SK-N-SH (cell line): Measurements from ENCODE around the gene AQP1. TPM values are rescaled to one million over a fixed set of nuclear protein-coding genes. Genes with fewer than 3 reads are reported as not detected.

Source experiments
- CTCF ChIA-PET: fragments of 300-600, 350-600 bp; formaldehyde crosslinking; extraction: SDS; loops from one replicate; lab custom pipeline; 2021; lab: Yijun Ruan, JAX
- POLR2A ChIA-PET: fragments of 350-600 bp; sonication (Branson Sonifier 250); formaldehyde crosslinking; extraction: SDS; loops from one replicate; lab custom pipeline; 2020; ENCODE audit warnings: antibody characterized with exemption, inconsistent platforms; lab: Yijun Ruan, JAX
- DNase-seq: peaks from one replicate; pipeline ENCODE4 v3.0.0; 2012
- H2AFZ ChIP-seq: fragments of 200-600 bp; sonication (generic); 2 replicates; pipeline ENCODE4 v1.8.1; 2016; ENCODE audit warnings: antibody characterized with exemption, mild to moderate bottlenecking, low read depth
- H3F3A ChIP-seq: fragments of 200-600 bp; sonication (generic); replicated peaks from 2 replicates; pipeline ENCODE3; 2016; ENCODE audit warnings: antibody characterized with exemption, mild to moderate bottlenecking; ENCODE audit not compliant: insufficient read depth
- H3K27ac ChIP-seq, 2 experiments: fragments of 200-500 bp in 1 of 2; fragments of 200-600 bp in 1 of 2; sonication (Bioruptor generic) in 1 of 2; sonication (generic), shearing (Covaris generic) in 1 of 2; 2 replicates each; pipeline versions ENCODE4 v1.5.1 to v1.6.1; 2014 to 2016; ENCODE audit warnings: low read depth in 2 of 2, inconsistent platforms in 1 of 2, low read length in 1 of 2, mild to moderate bottlenecking in 1 of 2, mixed read lengths in 1 of 2
- H3K27me3 ChIP-seq: fragments of 200-600 bp; sonication (generic), shearing (Covaris generic); 2 replicates; pipeline ENCODE4 v1.6.1; 2016; ENCODE audit warnings: mixed run types; ENCODE audit not compliant: insufficient read depth
- H3K36me3 ChIP-seq, 2 experiments: fragments of 200-500 bp in 1 of 2; fragments of 200-600 bp in 1 of 2; sonication (Bioruptor generic) in 1 of 2; sonication (generic) in 1 of 2; replicated peaks in 1 of 2; 2 replicates each; pipeline versions ENCODE3 to v1.5.1; 2014 to 2016; ENCODE audit warnings: low read length in 1 of 2, mild to moderate bottlenecking in 1 of 2; ENCODE audit not compliant: insufficient read depth in 2 of 2, control insufficient read depth in 1 of 2
- H3K4me1 ChIP-seq, 2 experiments: fragments of 200-500 bp in 1 of 2; fragments of 200-600 bp in 1 of 2; sonication (Bioruptor generic) in 1 of 2; sonication (generic), shearing (Covaris generic) in 1 of 2; 2 replicates each; pipeline versions ENCODE4 v1.5.1 to v1.6.1; 2014 to 2016; ENCODE audit warnings: low read depth in 1 of 2, low read length in 1 of 2, mixed run types in 1 of 2; ENCODE audit not compliant: insufficient read depth in 2 of 2, control insufficient read depth in 1 of 2
- H3K4me2 ChIP-seq: fragments of 200-600 bp; sonication (generic), shearing (Covaris generic); 2 replicates; pipeline ENCODE4 v1.6.1; 2017; ENCODE audit warnings: mixed run types
- H3K4me3 ChIP-seq, 2 experiments: fragments of 200-500 bp in 1 of 2; fragments of 200-600 bp in 1 of 2; sonication (Bioruptor generic) in 1 of 2; sonication (generic), shearing (Covaris generic) in 1 of 2; 2 replicates each; pipeline versions ENCODE4 v1.5.1 to v1.8.1; 2014 to 2016; ENCODE audit warnings: low read depth in 2 of 2, inconsistent platforms in 1 of 2, low read length in 1 of 2, mild to moderate bottlenecking in 1 of 2, mixed read lengths in 1 of 2, moderate library complexity in 1 of 2
- H3K79me2 ChIP-seq: fragments of 200-600 bp; sonication (generic); 2 replicates; pipeline ENCODE4 v1.8.1; 2017; ENCODE audit warnings: mild to moderate bottlenecking; ENCODE audit not compliant: insufficient read depth
- H3K9ac ChIP-seq: fragments of 200-600 bp; sonication (generic); 2 replicates; pipeline ENCODE4 v1.6.1; 2017; ENCODE audit warnings: mixed run types
- H3K9me2 ChIP-seq: fragments of 200-600 bp; sonication (generic); 2 replicates; pipeline ENCODE4 v1.6.1; 2017; ENCODE audit warnings: mixed run types
- H3K9me3 ChIP-seq: fragments of 200-600 bp; sonication (generic); 2 replicates; pipeline ENCODE4 v1.6.1; 2017; ENCODE audit warnings: mixed run types, mild to moderate bottlenecking, moderate library complexity
- H4K20me1 ChIP-seq: fragments of 200-600 bp; sonication (generic); 2 replicates; pipeline ENCODE4 v1.6.1; 2017; ENCODE audit warnings: mild to moderate bottlenecking, mixed run types; ENCODE audit not compliant: insufficient read depth
- CHD2 ChIP-seq: fragments of 150-350 bp; IDR thresholded peaks from 2 replicates; pipeline ENCODE4 v1.6.1; 2018; ENCODE audit warnings: low read length; ENCODE audit not compliant: partially characterized antibody
- CTCF ChIP-seq: fragments of 200-600 bp; sonication (generic); IDR thresholded peaks from 2 replicates; pipeline ENCODE4 v1.6.1; 2017; ENCODE audit warnings: antibody characterized with exemption, mild to moderate bottlenecking, moderate library complexity
- EP300 ChIP-seq, 2 experiments: IDR thresholded peaks; 2 replicates each; pipeline versions ENCODE4 v1.4.0 to v1.6.1; 2012; ENCODE audit warnings: borderline replicate concordance in 1 of 2, low read depth in 1 of 2, low read length in 1 of 2
- EZH2phosphoT487 ChIP-seq: fragments of 200-600 bp; sonication (generic); IDR thresholded peaks from 2 replicates; pipeline ENCODE4 v1.6.1; 2017; ENCODE audit warnings: low read depth, mixed run types, mild to moderate bottlenecking, antibody characterized with exemption, moderate library complexity, borderline replicate concordance
- FOXJ3 ChIP-seq: sonication (generic); formaldehyde crosslinking; IDR thresholded peaks from 2 replicates; pipeline ENCODE4 v1.5.1; 2020; ENCODE audit warnings: mild to moderate bottlenecking, missing genetic modification reagents
- FOXM1 ChIP-seq: IDR thresholded peaks from 2 replicates; pipeline ENCODE4 v1.4.0; 2012; ENCODE audit warnings: low read depth, mild to moderate bottlenecking
- GABPA ChIP-seq: IDR thresholded peaks from 2 replicates; pipeline ENCODE4 v1.4.0; 2012; ENCODE audit warnings: low read depth, mild to moderate bottlenecking
- MEF2A ChIP-seq: IDR thresholded peaks from 2 replicates; pipeline ENCODE4 v1.4.0; 2012; ENCODE audit warnings: low read depth, borderline replicate concordance
- PBX3 ChIP-seq: IDR thresholded peaks from 2 replicates; pipeline ENCODE4; 2012
- RAD21 ChIP-seq: IDR thresholded peaks from 2 replicates; pipeline ENCODE4 v1.6.1; 2012; ENCODE audit warnings: mild to moderate bottlenecking, low read length
- RCOR1 ChIP-seq: fragments of 150-350 bp; IDR thresholded peaks from 2 replicates; pipeline ENCODE4 v1.6.1; 2017; ENCODE audit warnings: antibody characterized with exemption, low read length
- RXRA ChIP-seq: IDR thresholded peaks from 2 replicates; pipeline ENCODE4 v1.4.0; 2012; ENCODE audit warnings: low read depth, mild to moderate bottlenecking, borderline replicate concordance
- SIN3A ChIP-seq: IDR thresholded peaks from 2 replicates; pipeline ENCODE4 v1.6.1; 2012; ENCODE audit warnings: low read depth, mild to moderate bottlenecking, low read length, moderate library complexity, borderline replicate concordance
- SMC3 ChIP-seq: IDR thresholded peaks from 2 replicates; pipeline ENCODE4 v1.6.1; 2012; ENCODE audit warnings: low read depth, low read length, improper control_type of control experiment
- USF1 ChIP-seq: IDR thresholded peaks from 2 replicates; pipeline ENCODE4 v1.4.0; 2012; ENCODE audit warnings: low read depth, borderline replicate concordance
- ZBTB33 ChIP-seq: IDR thresholded peaks from 2 replicates; pipeline ENCODE4 v1.4.0; 2012; ENCODE audit warnings: low read depth, borderline replicate concordance
- WGBS: methylation state at CpG from one replicate; pipeline ENCODE4 v1.1.6; 2017; ENCODE audit warnings: low lambda C conversion rate; 5-methylcytosine and 5-hydroxymethylcytosine counted together
- polyA plus RNA-seq, 3 experiments: library from polyadenylated mRNA; depleted of rRNA; stranded (reverse); fragments of >200 nt; gene quantifications; 2 replicates each; pipeline ENCODE4 v1.2.3, GENCODE V29; 2012

The AQP1 gene
- polyA plus RNA-seq, 1 of the 3 experiments (the other 2 are of a cell fraction) = 1.7 TPM

- ChIA-PET POLR2A (no interaction called here), CTCF (interaction anchor here (0.9 to 10.9 kb wide), 8 partner anchors 13 to 215 kb away, joined by 3 to 84 read pairs (median 4); no protein-coding TSS in a partner anchor)
- WGBS = 88% methylated on average over 9 of the region's 14 CpGs
- Histone ChIP-seq H3K27ac (no peak overlapping the region), H2AFZ (no peak overlapping the region), H3K79me2 (no peaks in the 10 kb centered on the region), H3F3A (peaks cover 4% of the 10 kb centered on the region), H3K4me2 (no peak overlapping the region), H3K9ac (no peak overlapping the region), H4K20me1 (no peaks in the 10 kb centered on the region), H3K4me1 (peaks cover 18 to 63% of the 10 kb centered on the region in 2 experiments; a peak in 3 of 4 replicates), H3K27me3 (no peaks in the 10 kb centered on the region), H3K36me3 (no peaks in the 10 kb centered on the region), H3K4me3 (no peak overlapping the region), H3K9me2 (no peaks in the 10 kb centered on the region), H3K9me3 (no peaks in the 10 kb centered on the region)
- TF ChIP-seq GABPA = no peak
- no peak for TF ChIP-seq SIN3A
- TF ChIP-seq RCOR1 = no peak
- no peak for TF ChIP-seq PBX3
- no peak for TF ChIP-seq EP300 (IDR thresholded peaks at IDR 0.05; ENCODE audit: borderline replicate concordance in 1 of 2, low read depth in 1 of 2, low read length in 1 of 2)
- TF ChIP-seq CHD2 = no peak
- no peak for TF ChIP-seq EZH2phosphoT487
- TF ChIP-seq RAD21 = no peak
- TF ChIP-seq USF1 = no peak
- TF ChIP-seq MEF2A = no peak
- TF ChIP-seq ZBTB33 = no peak
- TF ChIP-seq RXRA = no peak
- no peak for TF ChIP-seq SMC3
- TF ChIP-seq FOXJ3 = no peak
- no peak for TF ChIP-seq FOXM1
- TF ChIP-seq CTCF = no peak
- no peak for DNase-seq
Observed at GRCh38 chr7:30907527-30908267, 4.0 kb upstream of the AQP1 start.
